ENCODE results near the gene ATP9B.
"Not testable (repeated sequence)": the region's sequence is repeated elsewhere in the genome, so short reads cannot be mapped to it uniquely, and the experiment has no call there.

The ATP9B gene

GRCh38 chr18:79290876-79291275 is 221.7 kb downstream of the ATP9B start:
- DNase-seq (ENCODE audit: low spot score), result no peak

- DNase-seq (ENCODE audit: low spot score), result no peak
Measured at GRCh38 chr18:79294235-79294634, 225.0 kb downstream of the ATP9B start.

- no peak for DNase-seq (ENCODE audit: low spot score)
Measured at GRCh38 chr18:79299272-79299671, 230.1 kb downstream of the ATP9B start.

- no peak for DNase-seq (ENCODE audit: low spot score)
Measured at GRCh38 chr18:79299711-79300110, 230.5 kb downstream of the ATP9B start.

GRCh38 chr18:79300413-79300812 is 231.2 kb downstream of the ATP9B start:
- DNase-seq (ENCODE audit: low spot score), result no peak

- no peak for DNase-seq (ENCODE audit: low spot score)
Measured at GRCh38 chr18:79302120-79302519, 232.9 kb downstream of the ATP9B start.

GRCh38 chr18:79305911-79306310 is 236.7 kb downstream of the ATP9B start:
- DNase-seq (ENCODE audit: low spot score), result no peak

- DNase-seq (ENCODE audit: low spot score), result no peak
Measured at GRCh38 chr18:79309614-79310358, 240.6 kb downstream of the ATP9B start.

GRCh38 chr18:79314838-79315388 is 245.7 kb downstream of the ATP9B start:
- DNase-seq (ENCODE audit: low spot score), result no peak

GRCh38 chr18:79315596-79315995 is 246.4 kb downstream of the ATP9B start:
- DNase-seq (ENCODE audit: low spot score), result no peak

GRCh38 chr18:79317703-79318102 is 248.5 kb downstream of the ATP9B start:
- peak; percentile 88 for DNase-seq (ENCODE audit: low spot score)

- DNase-seq (ENCODE audit: low spot score), result no peak
Measured at GRCh38 chr18:79318142-79318673, 249.0 kb downstream of the ATP9B start.

- DNase-seq (ENCODE audit: low spot score), result no peak
Measured at GRCh38 chr18:79320216-79320850, 251.1 kb downstream of the ATP9B start.

GRCh38 chr18:79321625-79322405 is 252.6 kb downstream of the ATP9B start:
- DNase-seq (ENCODE audit: low spot score), result no peak

- no peak for DNase-seq (ENCODE audit: low spot score)
Measured at GRCh38 chr18:79322441-79322840, 253.2 kb downstream of the ATP9B start.

- DNase-seq (ENCODE audit: low spot score), result no peak
Measured at GRCh38 chr18:79323471-79323870, 254.3 kb downstream of the ATP9B start.

- DNase-seq (ENCODE audit: low spot score), result no peak
Measured at GRCh38 chr18:79326413-79327198, 257.4 kb downstream of the ATP9B start.

- DNase-seq (ENCODE audit: low spot score), result no peak
Measured at GRCh38 chr18:79327199-79327721, 258.1 kb downstream of the ATP9B start.

- DNase-seq (ENCODE audit: low spot score), result not testable (repeated sequence)
Measured at GRCh38 chr18:79327915-79328314, 258.7 kb downstream of the ATP9B start.

GRCh38 chr18:79328887-79329286 is 259.7 kb downstream of the ATP9B start:
- DNase-seq (ENCODE audit: low spot score), result no peak

- DNase-seq (ENCODE audit: low spot score), result no peak
Measured at GRCh38 chr18:79329786-79330185, 260.6 kb downstream of the ATP9B start.

Data from cerebellar cortex (tissue), 1 donor.